ENCODE measurements around the gene PXDN. TPM values are rescaled to one million over a fixed set of nuclear protein-coding genes. Genes with fewer than 3 reads are reported as not detected.
"Not testable (repeated sequence)": the region's sequence is repeated elsewhere in the genome, so short reads cannot be mapped to it uniquely, and the experiment has no call there.

Gene PXDN
- polyA plus RNA-seq, 6 donors from 2014 or later: 1.3 TPM; not detected in 4

DNA sequence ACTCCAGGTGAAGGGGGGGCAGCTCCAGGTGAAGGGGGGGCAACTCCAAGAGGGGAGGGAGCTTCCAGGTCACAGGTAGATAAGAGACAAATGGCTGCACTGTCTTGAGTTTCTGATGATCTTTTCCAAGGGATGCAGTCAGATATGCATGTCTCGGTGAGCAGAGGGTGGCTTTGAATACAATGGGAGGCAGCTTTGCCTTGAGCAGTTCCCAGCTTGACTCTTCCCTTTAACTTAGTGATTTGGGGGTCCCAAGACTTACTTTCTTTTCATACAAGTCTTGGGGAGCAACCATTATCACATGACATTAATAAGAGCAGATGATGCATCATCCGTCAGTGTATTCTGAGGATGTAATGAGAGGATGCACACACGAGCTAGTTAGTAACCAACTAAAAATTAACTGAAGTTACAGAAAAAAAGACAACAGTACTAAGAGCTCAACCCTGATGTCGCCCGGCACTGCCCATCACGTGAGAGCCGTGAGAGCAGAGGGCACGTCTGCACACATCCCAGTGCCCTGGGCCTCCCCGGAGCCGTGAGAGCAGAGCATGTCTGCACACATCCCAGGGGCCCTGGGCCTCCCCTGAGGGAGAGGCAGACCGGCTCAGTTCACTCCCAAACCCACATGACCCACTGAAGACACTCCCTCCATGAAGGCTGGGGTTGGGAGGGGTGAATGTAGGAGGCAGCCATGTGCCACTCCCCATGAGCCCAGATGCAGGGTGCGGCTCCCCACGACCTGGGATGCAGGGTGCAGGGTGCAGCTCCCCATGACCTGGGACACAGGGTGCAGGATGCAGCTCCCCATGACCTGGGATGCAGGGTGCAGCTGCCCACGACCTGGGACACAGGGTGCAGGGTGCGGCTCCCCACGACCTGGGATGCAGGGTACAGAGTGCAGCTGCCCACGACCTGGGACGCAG, 39.4 kb downstream of the PXDN start:
- Mint-ChIP-seq H3K27me3 (peaks cover 0 to 13% (median 4%) of the 10 kb centered on the region in 3 donors), H3K27ac (peak overlapping the region in 1 of 6 donors; percentile 19), H3K36me3 (no peaks in the 10 kb centered on the region), H3K4me3 (no peak overlapping the region), H3K4me1 (peaks cover 8 to 11% (median 9%) of the 10 kb centered on the region in 3 donors), H3K9me3 (no peaks in the 10 kb centered on the region)
- no peak for DNase-seq
- ATAC-seq (ENCODE audit: low read depth in 2 of 2): no peak

DNA sequence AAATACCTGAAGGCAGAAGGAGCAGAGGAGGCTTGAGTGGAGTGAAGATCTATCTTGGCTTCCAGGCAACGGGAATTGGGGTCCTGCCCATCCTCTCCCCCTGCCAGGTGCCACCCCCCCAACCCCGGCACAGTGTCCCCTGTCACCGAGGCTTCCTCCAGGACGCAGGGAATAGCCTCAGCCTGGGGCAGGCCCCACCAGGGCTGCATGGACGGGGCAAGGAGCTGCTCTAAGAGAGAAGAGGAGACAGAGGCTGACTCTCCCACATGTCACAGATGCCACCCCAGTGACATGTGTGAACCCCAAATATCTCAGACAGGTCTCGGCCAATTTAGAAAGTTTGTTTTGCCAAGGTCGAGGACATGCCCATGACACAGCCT, 42.1 kb downstream of the PXDN start:
- H3K4me1 Mint-ChIP-seq: peaks cover 0 to 1% (median under 1%) of the 10 kb centered on the region in 3 donors
- DNase-seq (no peak), ATAC-seq (ENCODE audit: low read depth in 2 of 2) (no peak)
- H3K9me3 Mint-ChIP-seq: peaks cover 0 to 8% (median 2%) of the 10 kb centered on the region in 7 donors
- H3K4me3 Mint-ChIP-seq: no peak overlapping the region
- peak overlapping the region in 1 of 6 donors; percentile 62 for H3K27ac Mint-ChIP-seq
- no peaks in the 10 kb centered on the region for H3K36me3 Mint-ChIP-seq
- H3K27me3 Mint-ChIP-seq: peaks cover 0 to 9% (median 0%) of the 10 kb centered on the region in 3 donors

DNA sequence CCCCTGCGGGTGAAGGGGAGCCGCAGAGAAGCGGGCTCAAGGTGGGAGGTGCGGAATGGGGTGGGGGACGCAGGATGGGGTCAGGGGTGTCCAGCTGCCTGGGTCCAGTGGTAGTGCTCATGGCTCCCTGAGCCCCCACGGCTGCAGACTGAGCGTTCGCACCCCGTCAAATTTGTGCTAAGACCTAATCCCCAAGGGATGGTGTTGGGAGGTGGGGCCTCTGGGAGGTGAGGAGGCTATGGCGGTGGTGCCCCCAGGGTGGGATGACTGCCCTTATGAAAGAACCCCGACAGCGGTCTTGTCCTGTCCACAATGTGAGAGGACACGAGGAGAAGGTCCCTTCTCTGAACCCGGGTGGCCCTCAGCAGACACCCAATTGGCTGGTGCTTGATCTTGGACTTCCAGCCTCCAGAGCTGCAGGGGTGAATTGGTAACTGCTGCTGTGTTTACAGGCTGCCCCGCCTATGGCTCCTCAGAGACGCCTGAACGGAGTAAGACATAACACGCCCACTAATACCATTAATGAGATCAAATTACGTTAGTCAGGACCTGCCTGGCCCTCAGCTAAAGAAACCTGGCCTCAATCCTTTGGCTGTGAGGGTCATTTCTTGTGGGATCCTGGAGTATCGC, 42.6 kb downstream of the PXDN start:
- ATAC-seq (ENCODE audit: low read depth in 2 of 2) (no peak), DNase-seq (no peak)
- Mint-ChIP-seq H3K4me1 (no peaks in the 10 kb centered on the region), H3K27ac (peak overlapping the region in 1 of 6 donors; percentile 62), H3K4me3 (no peak overlapping the region), H3K36me3 (peaks cover 0 to 3% of the 10 kb centered on the region in 2 donors), H3K9me3 (peaks cover 0 to 13% (median 7%) of the 10 kb centered on the region in 7 donors), H3K27me3 (peaks cover 0 to 9% (median 0%) of the 10 kb centered on the region in 3 donors)

DNA sequence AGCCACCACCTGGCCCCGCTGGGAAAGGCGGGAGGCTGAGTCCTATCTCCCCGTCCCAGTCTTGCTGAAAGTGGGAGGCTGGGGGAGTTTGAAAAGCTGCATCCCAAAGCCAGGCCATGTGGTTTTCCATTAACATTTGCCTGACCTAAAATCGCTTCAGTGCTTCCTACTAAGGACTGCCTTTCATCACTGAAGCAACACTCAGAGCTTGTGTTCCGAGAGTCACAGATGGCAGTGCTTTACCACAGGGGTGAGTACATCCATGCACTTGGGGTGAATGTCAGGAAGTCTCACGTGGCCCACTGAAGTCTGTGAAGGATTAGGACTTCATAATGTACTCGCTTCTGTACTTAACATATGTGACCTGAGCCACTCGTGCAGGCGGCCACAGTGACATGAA, 43.3 kb downstream of the PXDN start:
- peaks cover 0 to 19% (median 12%) of the 10 kb centered on the region in 7 donors for H3K9me3 Mint-ChIP-seq
- no peak overlapping the region for H3K27ac Mint-ChIP-seq
- DNase-seq (no peak), ATAC-seq (ENCODE audit: low read depth in 2 of 2) (no peak)
- H3K36me3 Mint-ChIP-seq: peaks cover 6 to 10% of the 10 kb centered on the region in 2 donors
- no peaks in the 10 kb centered on the region for H3K4me1 Mint-ChIP-seq
- H3K27me3 Mint-ChIP-seq: peaks cover 0 to 6% (median 0%) of the 10 kb centered on the region in 3 donors
- no peak overlapping the region for H3K4me3 Mint-ChIP-seq

DNA sequence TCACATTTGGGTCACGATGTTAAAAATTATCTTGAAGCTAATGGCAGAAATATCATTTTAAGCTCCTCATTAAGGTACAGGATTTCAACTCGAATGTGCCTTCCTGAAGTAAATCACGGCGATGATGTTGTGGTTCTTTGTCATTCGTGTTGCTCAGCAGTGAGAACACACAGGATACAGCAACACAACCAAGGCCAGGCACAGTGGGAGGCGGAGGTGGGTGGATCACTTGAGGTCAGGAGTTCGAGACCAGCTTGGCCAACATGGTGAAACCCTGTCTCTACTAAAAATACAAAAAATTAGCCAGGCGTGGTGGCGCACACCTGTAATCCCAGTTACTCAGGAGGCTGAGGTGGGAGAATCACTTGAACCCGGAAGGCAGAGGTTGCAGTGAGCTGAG, 43.9 kb downstream of the PXDN start:
- not testable (repeated sequence) for H3K4me3 Mint-ChIP-seq; H3K27ac Mint-ChIP-seq; H3K27me3 Mint-ChIP-seq; H3K4me1 Mint-ChIP-seq; DNase-seq; ATAC-seq (ENCODE audit: low read depth in 2 of 2)
- H3K9me3 Mint-ChIP-seq: peaks cover 0 to 20% (median 12%) of the 10 kb centered on the region in 7 donors
- H3K36me3 Mint-ChIP-seq: peaks cover 6 to 12% of the 10 kb centered on the region in 2 donors

DNA sequence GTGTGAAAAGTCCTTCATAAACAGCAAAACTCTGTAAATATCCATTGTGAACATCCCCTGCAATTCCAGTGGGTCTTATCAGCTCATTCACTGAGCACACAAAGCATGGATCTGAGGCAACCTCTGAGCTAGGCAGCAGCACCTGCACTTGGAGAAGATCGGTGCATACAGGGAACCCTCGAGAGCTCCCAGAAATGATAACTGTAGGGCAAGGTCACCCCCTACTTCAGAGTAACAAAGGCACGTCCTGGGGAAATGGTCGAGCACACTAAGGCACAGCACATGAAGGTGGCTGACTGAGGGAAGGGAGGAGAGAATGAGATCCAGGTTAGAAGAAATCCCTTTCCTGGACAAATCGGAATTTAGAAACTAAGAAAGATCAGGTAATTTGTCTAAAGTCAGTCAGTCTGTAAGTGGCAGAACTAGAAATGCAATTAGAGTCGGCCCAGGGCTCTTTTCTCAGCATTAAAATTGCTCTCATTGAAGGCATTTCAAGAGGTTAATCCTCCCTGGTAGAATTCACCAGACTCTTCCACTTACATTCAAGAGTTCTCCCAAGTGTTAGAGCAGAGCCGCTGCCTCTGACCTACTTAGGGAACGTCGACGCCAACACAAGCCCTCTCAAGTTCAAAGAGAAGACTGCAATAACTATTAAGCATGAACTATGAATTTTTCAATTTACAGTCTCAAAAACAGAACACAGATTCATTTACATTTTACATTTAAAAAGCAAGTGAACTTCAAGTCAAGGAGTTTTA, 45.9 kb downstream of the PXDN start:
- peaks cover 6 to 12% of the 10 kb centered on the region in 2 donors for H3K36me3 Mint-ChIP-seq
- H3K27ac Mint-ChIP-seq: no peak overlapping the region
- no peak overlapping the region for H3K4me3 Mint-ChIP-seq
- DNase-seq (no peak), ATAC-seq (ENCODE audit: low read depth in 2 of 2) (no peak)
- peaks cover 0 to 3% (median 0%) of the 10 kb centered on the region in 3 donors for H3K27me3 Mint-ChIP-seq
- peaks cover 0 to 20% (median 12%) of the 10 kb centered on the region in 7 donors for H3K9me3 Mint-ChIP-seq
- no peaks in the 10 kb centered on the region for H3K4me1 Mint-ChIP-seq

DNA sequence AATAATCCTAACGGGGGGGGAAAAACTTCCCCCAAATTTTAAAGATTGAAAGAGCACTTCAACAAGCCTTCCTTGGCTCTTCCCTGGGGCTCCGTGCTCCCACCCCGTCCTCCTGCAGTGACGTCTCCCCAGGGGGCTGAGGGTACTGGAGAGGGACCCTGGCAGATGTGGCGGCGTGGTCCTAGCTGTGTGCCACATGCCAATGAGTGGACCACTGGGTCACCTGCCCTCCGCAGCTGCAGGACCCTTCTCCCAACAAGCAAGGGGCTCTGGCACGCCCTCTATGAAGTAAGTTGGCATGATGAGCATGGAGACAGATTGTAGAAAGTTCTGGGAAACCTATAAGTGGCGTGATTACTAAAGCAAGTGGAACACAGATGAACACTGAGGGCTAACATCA, 46.7 kb downstream of the PXDN start:
- H3K9me3 Mint-ChIP-seq: peaks cover 0 to 20% (median 12%) of the 10 kb centered on the region in 7 donors
- H3K27ac Mint-ChIP-seq: no peak overlapping the region
- no peaks in the 10 kb centered on the region for H3K4me1 Mint-ChIP-seq
- H3K4me3 Mint-ChIP-seq: peak overlapping the region in 1 of 8 donors; percentile 33
- no peak for DNase-seq
- ATAC-seq (ENCODE audit: low read depth in 2 of 2): no peak
- peaks cover 6 to 12% of the 10 kb centered on the region in 2 donors for H3K36me3 Mint-ChIP-seq
- peaks cover 0 to 3% (median 0%) of the 10 kb centered on the region in 3 donors for H3K27me3 Mint-ChIP-seq

DNA sequence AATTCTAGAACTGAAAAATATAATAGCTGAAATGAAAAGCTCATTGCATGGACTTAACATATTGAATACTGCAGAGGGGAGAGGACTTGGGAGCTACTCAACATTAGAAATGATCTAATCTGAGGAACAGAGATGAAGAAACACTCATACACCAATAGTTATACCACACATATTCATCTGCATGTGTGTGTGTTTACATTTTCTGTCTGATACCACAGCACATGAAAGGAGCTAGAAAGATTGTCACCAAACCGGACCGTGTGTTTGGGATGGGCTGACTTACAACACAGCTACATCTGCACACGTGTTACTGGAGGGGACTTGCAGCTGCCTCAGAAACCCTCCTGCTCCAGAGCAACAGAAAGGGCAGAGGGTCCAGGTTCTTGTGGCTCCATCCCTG, 47.8 kb downstream of the PXDN start:
- Mint-ChIP-seq H3K4me3 (peak overlapping the region in 1 of 8 donors; percentile 35), H3K27me3 (peaks cover 0 to 3% (median 0%) of the 10 kb centered on the region in 3 donors), H3K9me3 (peaks cover 0 to 20% (median 12%) of the 10 kb centered on the region in 7 donors), H3K4me1 (no peaks in the 10 kb centered on the region), H3K36me3 (peaks cover 6 to 12% of the 10 kb centered on the region in 2 donors), H3K27ac (no peak overlapping the region)
- ATAC-seq (ENCODE audit: low read depth in 2 of 2) (no peak), DNase-seq (no peak)

DNA sequence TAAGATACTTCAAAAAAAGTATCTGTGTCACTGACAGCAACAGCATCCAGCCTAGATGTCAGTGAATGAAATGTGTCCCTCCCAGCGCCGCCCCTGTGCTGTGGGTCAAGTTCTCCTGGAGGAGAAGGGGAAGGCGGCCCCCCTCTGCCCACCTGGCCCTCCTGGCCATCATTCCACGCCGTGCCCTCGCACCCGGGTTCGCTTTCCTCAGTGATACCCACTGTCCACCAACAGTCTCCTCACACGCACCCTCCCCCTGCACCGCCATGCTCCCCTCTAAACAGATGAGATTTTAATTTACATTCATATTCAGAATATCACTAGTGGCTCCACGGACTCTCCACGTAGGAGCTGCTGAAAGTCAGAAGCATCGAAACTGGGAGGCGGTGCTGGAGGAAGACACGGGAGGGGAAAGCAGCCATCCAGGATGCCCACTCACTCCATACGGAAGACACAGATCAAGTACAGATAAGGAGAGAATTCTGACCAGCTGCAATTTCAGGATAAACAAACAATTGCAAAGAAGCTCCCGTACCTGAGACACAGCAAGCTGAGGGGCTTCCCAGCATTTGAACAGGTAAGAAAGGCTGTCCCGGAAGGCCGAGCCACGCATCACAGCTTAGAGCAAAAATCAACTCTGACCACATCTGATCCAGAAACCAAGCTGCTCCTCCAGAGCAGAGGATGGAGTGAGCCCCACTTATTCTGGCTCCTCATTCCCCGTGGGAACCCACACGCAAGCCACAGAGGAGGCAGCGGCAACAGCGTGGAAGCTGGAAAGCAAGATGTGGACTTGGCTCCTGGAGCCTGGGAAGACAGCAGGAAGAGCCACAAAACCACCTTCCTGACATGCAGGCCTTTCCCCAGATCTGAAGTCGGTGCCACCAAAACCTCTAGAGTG, 49.7 kb downstream of the PXDN start:
- ATAC-seq (ENCODE audit: low read depth in 2 of 2): no peak
- H3K27ac Mint-ChIP-seq: peak overlapping the region in 1 of 6 donors; percentile 85
- H3K4me1 Mint-ChIP-seq: no peaks in the 10 kb centered on the region
- H3K36me3 Mint-ChIP-seq: peaks cover 6 to 12% of the 10 kb centered on the region in 2 donors
- H3K4me3 Mint-ChIP-seq: no peak overlapping the region
- DNase-seq: no peak
- peaks cover 0 to 20% (median 12%) of the 10 kb centered on the region in 7 donors for H3K9me3 Mint-ChIP-seq
- peaks cover 0 to 3% (median 0%) of the 10 kb centered on the region in 3 donors for H3K27me3 Mint-ChIP-seq

DNA sequence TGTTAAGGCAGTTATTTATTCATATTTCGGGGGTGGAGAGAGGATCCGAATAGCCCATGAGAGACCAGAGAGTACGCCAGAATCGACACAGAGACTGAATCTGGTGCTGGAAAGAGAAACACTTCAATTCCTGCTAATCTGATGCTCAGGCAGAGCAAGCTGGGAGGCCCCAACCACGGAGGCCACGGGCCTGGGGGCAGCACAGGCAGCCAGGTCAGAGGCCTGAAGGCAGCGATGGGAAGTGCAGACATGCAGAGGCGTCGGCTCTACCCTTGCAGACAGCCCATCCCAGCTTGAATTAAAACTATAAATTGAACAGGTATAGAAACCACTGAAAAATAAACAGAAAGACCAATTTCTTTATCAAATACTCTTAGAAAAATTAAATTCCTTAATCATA, 50.6 kb downstream of the PXDN start:
- H3K27ac Mint-ChIP-seq: no peak overlapping the region
- H3K27me3 Mint-ChIP-seq: peaks cover 0 to 3% (median 0%) of the 10 kb centered on the region in 3 donors
- H3K4me3 Mint-ChIP-seq: no peak overlapping the region
- peaks cover 6 to 12% of the 10 kb centered on the region in 2 donors for H3K36me3 Mint-ChIP-seq
- no peaks in the 10 kb centered on the region for H3K4me1 Mint-ChIP-seq
- ATAC-seq (ENCODE audit: low read depth in 2 of 2) (no peak), DNase-seq (no peak)
- H3K9me3 Mint-ChIP-seq: peaks cover 0 to 20% (median 12%) of the 10 kb centered on the region in 7 donors

DNA sequence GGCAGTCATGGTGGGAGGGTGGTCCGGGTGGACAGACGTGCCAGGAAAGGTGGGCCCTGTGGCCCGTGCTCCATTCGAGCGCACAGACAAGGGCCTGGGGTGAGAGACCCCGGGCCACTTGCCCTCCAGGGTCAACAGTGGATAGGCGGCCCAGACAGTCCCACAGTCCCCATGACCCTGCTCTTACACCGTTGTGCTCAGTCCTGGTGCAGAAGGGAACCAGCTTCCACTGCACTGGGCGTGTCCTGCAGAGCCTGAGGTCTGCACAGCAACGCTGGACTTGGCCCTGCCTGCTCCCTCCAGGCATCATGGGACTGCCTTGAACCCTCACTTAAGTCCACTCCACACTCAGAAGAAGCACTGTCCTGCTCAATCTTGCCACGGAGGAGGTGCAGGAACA, 52.0 kb downstream of the PXDN start:
- Mint-ChIP-seq H3K27ac (no peak overlapping the region), H3K4me3 (no peak overlapping the region), H3K27me3 (no peaks in the 10 kb centered on the region), H3K9me3 (peaks cover 0 to 14% (median 11%) of the 10 kb centered on the region in 7 donors), H3K36me3 (peaks cover 6 to 12% of the 10 kb centered on the region in 2 donors), H3K4me1 (no peaks in the 10 kb centered on the region)
- DNase-seq (no peak), ATAC-seq (ENCODE audit: low read depth in 2 of 2) (no peak)

DNA sequence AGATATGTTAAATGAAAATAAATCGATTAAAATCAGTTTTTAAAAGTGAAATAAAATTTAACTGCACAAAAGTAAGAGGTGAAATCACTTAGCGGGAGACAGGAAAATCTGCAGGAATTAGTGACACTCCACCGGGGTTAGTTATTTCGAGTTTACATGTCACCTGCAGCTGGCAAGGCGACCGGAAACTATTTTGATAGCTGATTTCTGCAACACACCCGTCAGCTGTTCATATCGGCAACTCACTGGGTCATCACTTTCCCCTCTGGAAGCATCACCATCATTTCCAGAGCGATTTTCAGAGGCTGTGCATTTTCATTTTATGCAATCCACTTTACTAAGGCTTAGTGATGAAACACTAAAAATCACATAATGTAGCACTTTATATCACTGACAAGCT, 52.9 kb downstream of the PXDN start:
- H3K4me1 Mint-ChIP-seq: no peaks in the 10 kb centered on the region
- no peak overlapping the region for H3K4me3 Mint-ChIP-seq
- no peaks in the 10 kb centered on the region for H3K27me3 Mint-ChIP-seq
- DNase-seq: no peak
- ATAC-seq (ENCODE audit: low read depth in 2 of 2): no peak
- peaks cover 3 to 6% of the 10 kb centered on the region in 2 donors for H3K36me3 Mint-ChIP-seq
- H3K27ac Mint-ChIP-seq: no peak overlapping the region
- H3K9me3 Mint-ChIP-seq: peaks cover 0 to 4% (median 4%) of the 10 kb centered on the region in 7 donors
